ENCODE measurements around the gene PUM2.
A peak's percentile ranks its signal among the peaks of the same experiment; 100 is the strongest.

PUM2 gene

DNA sequence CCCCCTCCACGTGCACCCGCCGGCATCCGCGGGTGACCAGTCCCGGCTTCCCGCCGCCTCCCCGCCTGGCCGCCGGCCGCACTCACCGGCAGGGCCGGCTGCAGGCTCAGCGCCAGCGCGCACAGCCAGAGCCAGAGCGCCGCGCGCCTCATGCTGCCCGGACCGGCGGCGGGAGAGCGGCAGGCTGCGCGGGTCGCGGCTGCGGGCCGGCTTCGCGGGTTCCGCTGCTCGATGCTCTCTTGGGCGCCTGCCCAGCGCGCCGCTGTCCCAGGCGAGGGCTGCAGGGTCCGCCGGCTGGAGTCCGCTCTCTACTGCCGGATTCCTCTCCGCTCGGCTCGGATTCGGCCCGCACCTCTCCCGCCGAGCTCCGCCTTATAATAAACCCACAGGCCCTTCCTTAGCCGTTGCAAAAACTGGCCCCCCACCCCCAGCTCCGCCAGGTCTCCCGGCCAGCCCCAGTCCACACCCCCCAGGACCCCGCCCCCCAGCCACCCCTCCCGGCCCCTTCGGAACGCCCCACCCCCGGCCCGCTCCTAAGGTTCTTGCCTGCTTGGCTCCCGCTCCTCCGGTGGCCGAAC lies 125.8 kb downstream of the PUM2 start, which contains the start of gene SDC1:
Gene SDC1 (minus strand): TSS at position 415 of the 578 bp plus-strand sequence. CDS start 263 bp downstream, at position 152.
- Histone ChIP-seq H3K9me3 (ENCODE audit: insufficient read depth, low read depth, low read length) (no peaks in the 10 kb centered on the region), H3K4me3 (ENCODE audit: low read length) (peak within 1 kb of the TSS; percentile 93), H3K27ac (ENCODE audit: low read length) (no peak within 1 kb of the TSS), H3K27me3 (ENCODE audit: insufficient read depth, low read length) (peaks cover 9% of the 10 kb centered on the region; the same call in 1 of the 2 replicates), H3K4me1 (ENCODE audit: insufficient read depth, low read length) (peaks cover 17% of the 10 kb centered on the region), H3K9ac (ENCODE audit: low read depth, low read length) (peak within 1 kb of the TSS; percentile 94), H3K36me3 (ENCODE audit: insufficient read depth, low read depth, low read length) (peaks cover 19% of the 10 kb centered on the region)

DNA sequence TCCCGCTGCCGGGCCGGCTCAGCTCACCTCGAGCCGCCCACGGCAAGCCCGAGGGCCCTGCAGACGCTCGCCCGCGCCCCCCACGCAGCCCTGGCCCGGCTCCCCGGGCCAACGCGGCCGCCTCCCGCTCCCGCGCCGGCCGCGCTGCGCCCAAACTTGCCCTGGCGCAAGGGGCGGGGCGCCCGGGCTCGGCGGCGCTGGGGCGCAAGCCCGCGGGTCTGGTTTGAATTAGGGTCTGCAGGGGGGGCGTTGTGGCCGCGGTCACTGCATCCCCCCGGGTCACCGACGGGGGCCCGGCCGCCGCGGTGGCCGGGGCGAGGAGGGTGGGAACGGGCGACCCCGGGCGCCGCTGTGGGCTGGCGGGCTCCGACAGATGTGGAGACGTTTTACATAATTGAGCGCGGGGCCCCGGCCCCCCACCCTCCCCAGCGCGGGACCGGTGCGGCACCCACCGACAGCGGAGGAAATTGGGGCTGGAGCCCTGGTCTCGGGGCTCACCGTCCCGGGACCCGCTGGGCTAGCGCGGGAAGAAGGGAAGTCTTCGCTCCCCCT lies 126.4 kb downstream of the PUM2 start:
- H3K4me1 ChIP-seq (ENCODE audit: insufficient read depth, low read length): peaks cover 17% of the 10 kb centered on the region
- peak overlapping the region; percentile 94 for H3K9ac ChIP-seq (ENCODE audit: low read depth, low read length)
- peak overlapping the region; percentile 93 for H3K4me3 ChIP-seq (ENCODE audit: low read length)
- no peaks in the 10 kb centered on the region for H3K9me3 ChIP-seq (ENCODE audit: insufficient read depth, low read depth, low read length)
- no peak overlapping the region for H3K27ac ChIP-seq (ENCODE audit: low read length)
- H3K36me3 ChIP-seq (ENCODE audit: insufficient read depth, low read depth, low read length): peaks cover 24% of the 10 kb centered on the region
- H3K27me3 ChIP-seq (ENCODE audit: insufficient read depth, low read length): peaks cover 9% of the 10 kb centered on the region; the same call in 1 of the 2 replicates

- Histone ChIP-seq H3K27me3 (ENCODE audit: insufficient read depth, low read length) (peaks cover 9% of the 10 kb centered on the region; the same call in 1 of the 2 replicates), H3K9me3 (ENCODE audit: insufficient read depth, low read depth, low read length) (no peaks in the 10 kb centered on the region), H3K9ac (ENCODE audit: low read depth, low read length) (peak overlapping the region; percentile 94), H3K4me1 (ENCODE audit: insufficient read depth, low read length) (peaks cover 17% of the 10 kb centered on the region), H3K27ac (ENCODE audit: low read length) (no peak overlapping the region), H3K4me3 (ENCODE audit: low read length) (peak overlapping the region; percentile 93), H3K36me3 (ENCODE audit: insufficient read depth, low read depth, low read length) (peaks cover 28% of the 10 kb centered on the region)
Observed at GRCh38 chr2:20223407-20224163, 127.1 kb downstream of the PUM2 start.

DNA sequence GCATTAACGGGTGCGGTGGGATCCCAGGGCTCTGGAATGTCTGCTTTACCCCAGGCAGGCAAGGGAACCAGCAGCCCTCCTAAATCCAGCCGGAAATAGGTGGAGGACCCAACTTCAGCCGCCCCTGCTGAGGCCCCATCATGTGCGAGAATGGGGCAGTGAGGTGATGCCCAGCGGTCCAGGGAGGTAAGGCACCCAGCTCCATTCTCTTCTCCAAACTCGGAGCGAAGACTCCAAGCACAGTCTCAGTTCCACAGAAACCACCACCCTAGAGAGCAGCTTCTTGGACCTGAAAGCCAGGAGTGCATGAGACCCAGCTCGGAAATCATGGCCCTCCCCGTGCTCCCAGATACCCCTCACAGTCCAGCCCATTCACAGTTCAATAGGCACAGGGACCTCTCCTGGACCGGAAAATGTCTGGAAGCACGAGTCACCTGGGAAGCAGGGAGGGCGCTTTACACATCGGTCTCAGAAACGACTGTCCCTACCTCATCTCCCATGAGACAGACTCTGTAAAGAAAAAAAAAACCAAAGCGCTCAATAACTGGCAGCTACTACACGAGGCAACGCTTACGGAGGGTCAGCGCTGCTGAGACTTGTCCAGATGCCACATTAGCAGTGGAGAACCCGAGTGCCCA lies 127.8 kb downstream of the PUM2 start:
- peaks cover 17% of the 10 kb centered on the region for H3K4me1 ChIP-seq (ENCODE audit: insufficient read depth, low read length)
- H3K4me3 ChIP-seq (ENCODE audit: low read length): peak overlapping the region; percentile 93
- H3K27ac ChIP-seq (ENCODE audit: low read length): no peak overlapping the region
- H3K9ac ChIP-seq (ENCODE audit: low read depth, low read length): peak overlapping the region; percentile 94; the same call in 1 of the 2 replicates
- no peaks in the 10 kb centered on the region for H3K9me3 ChIP-seq (ENCODE audit: insufficient read depth, low read depth, low read length)
- peaks cover 29% of the 10 kb centered on the region for H3K36me3 ChIP-seq (ENCODE audit: insufficient read depth, low read depth, low read length)
- H3K27me3 ChIP-seq (ENCODE audit: insufficient read depth, low read length): peaks cover 9% of the 10 kb centered on the region; the same call in 1 of the 2 replicates

- Histone ChIP-seq H3K9ac (ENCODE audit: low read depth, low read length) (peak overlapping the region; percentile 94; the same call in 1 of the 2 replicates), H3K9me3 (ENCODE audit: insufficient read depth, low read depth, low read length) (no peaks in the 10 kb centered on the region), H3K4me1 (ENCODE audit: insufficient read depth, low read length) (peaks cover 17% of the 10 kb centered on the region), H3K36me3 (ENCODE audit: insufficient read depth, low read depth, low read length) (peaks cover 30% of the 10 kb centered on the region), H3K4me3 (ENCODE audit: low read length) (peak overlapping the region; percentile 93; the same call in 1 of the 2 replicates), H3K27ac (ENCODE audit: low read length) (no peak overlapping the region), H3K27me3 (ENCODE audit: insufficient read depth, low read length) (peaks cover 9% of the 10 kb centered on the region; the same call in 1 of the 2 replicates)
Observed at GRCh38 chr2:20222014-20222768, 128.5 kb downstream of the PUM2 start.

DNA sequence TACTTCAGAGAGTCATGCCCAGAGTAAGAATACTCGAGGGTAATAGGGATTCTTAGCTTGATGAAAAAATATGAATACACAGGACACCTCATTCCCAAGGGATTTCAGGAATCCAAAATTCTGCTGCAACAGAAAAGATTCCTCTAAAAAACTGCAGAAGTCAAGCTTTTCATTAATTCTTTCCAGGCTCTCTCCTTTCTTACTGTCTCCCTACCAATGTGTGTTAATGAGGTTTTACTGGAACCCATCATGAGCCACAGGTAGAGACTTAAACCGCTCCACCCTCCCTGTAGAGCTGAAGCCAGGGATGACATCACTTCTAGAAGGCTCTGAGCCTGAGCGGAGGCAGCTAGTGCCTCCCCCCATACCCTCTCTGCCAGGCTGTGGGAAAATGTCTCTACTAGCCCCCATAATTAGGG lies 129.1 kb downstream of the PUM2 start:
- Histone ChIP-seq H3K9me3 (ENCODE audit: insufficient read depth, low read depth, low read length) (no peaks in the 10 kb centered on the region), H3K9ac (ENCODE audit: low read depth, low read length) (peak overlapping the region; percentile 39; the same call in 1 of the 2 replicates), H3K27me3 (ENCODE audit: insufficient read depth, low read length) (peaks cover 8% of the 10 kb centered on the region; the same call in 1 of the 2 replicates), H3K4me3 (ENCODE audit: low read length) (no peak overlapping the region), H3K27ac (ENCODE audit: low read length) (no peak overlapping the region), H3K4me1 (ENCODE audit: insufficient read depth, low read length) (peaks cover 17% of the 10 kb centered on the region), H3K36me3 (ENCODE audit: insufficient read depth, low read depth, low read length) (peaks cover 36% of the 10 kb centered on the region)

DNA sequence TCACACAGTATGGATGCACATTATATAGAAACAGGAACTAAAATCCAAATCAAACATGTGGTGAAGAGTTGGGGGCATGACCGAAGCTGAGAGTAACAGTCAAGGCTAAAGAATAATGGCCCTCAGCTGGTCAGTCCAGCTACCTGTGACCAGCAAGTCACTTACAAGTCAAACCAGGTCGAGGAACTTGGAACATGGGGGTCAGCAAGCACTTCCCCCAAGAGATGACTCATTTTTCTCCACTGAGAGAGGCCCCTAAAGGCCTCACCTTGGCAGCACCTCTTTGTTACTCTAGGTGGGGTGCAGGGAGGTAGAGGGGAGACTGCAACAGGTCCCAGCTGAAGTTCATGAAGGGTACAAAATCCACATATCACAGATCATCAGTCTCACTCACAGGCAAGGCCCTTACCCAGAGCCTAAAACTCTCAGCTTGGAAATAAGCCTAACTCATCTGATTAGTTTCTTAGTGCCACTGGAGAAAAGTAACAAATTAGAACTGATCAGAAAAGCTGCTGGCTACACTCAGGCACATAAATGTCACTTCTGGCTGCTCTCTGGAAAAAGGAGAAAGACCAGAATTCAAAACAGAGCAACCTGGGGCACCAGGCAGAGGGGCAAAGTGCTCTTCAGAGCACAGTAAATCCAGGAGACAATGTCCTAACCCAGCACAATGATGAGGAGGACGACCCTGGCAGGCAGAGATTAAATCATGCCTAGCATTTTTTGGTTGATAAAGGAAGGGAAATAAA lies 129.7 kb downstream of the PUM2 start:
- Histone ChIP-seq H3K27ac (ENCODE audit: low read length) (no peak overlapping the region), H3K4me1 (ENCODE audit: insufficient read depth, low read length) (peaks cover 17% of the 10 kb centered on the region), H3K9ac (ENCODE audit: low read depth, low read length) (peak overlapping the region; percentile 39; the same call in 1 of the 2 replicates), H3K4me3 (ENCODE audit: low read length) (no peak overlapping the region), H3K9me3 (ENCODE audit: insufficient read depth, low read depth, low read length) (no peaks in the 10 kb centered on the region), H3K36me3 (ENCODE audit: insufficient read depth, low read depth, low read length) (peaks cover 37% of the 10 kb centered on the region), H3K27me3 (ENCODE audit: insufficient read depth, low read length) (peaks cover 2% of the 10 kb centered on the region; the same call in 1 of the 2 replicates)

DNA sequence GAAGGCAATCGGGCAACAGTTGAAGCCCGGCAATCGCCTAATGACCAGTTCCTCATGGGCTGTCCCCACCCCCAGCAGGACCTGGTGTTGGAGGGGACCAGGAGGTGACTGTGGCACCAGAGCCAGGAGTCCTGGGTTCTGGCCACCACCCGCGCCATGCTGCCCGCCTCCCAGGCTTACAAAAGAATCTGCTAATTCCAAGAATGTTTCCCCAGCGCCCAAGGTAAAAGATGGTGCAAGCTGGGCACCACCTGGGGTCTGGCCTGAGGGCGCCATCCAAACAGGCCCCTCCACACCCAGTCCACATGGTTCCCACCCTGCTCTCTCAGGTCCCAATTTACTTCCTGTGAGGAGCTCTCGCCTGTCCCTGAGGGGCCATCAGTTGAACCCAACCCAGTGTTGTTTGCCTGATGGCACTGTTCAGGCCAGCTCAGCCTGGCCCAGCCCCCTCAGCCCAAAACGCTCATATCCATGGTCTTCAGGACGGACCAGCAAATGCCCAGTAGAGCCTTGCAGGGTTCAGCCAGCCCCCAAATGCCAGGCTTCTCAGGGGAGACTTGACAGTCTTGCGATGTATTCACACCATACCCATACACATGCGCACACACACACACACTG lies 130.8 kb downstream of the PUM2 start:
- no peak overlapping the region for H3K4me3 ChIP-seq (ENCODE audit: low read length)
- no peak overlapping the region for H3K9ac ChIP-seq (ENCODE audit: low read depth, low read length)
- no peaks in the 10 kb centered on the region for H3K27me3 ChIP-seq (ENCODE audit: insufficient read depth, low read length)
- no peaks in the 10 kb centered on the region for H3K9me3 ChIP-seq (ENCODE audit: insufficient read depth, low read depth, low read length)
- H3K4me1 ChIP-seq (ENCODE audit: insufficient read depth, low read length): peaks cover 19% of the 10 kb centered on the region
- H3K27ac ChIP-seq (ENCODE audit: low read length): no peak overlapping the region
- H3K36me3 ChIP-seq (ENCODE audit: insufficient read depth, low read depth, low read length): peaks cover 43% of the 10 kb centered on the region

GRCh38 chr2:20218331-20219320 lies 132.0 kb downstream of the PUM2 start:
- peaks cover 43% of the 10 kb centered on the region for H3K36me3 ChIP-seq (ENCODE audit: insufficient read depth, low read depth, low read length)
- H3K9ac ChIP-seq (ENCODE audit: low read depth, low read length): no peak overlapping the region
- H3K27me3 ChIP-seq (ENCODE audit: insufficient read depth, low read length): no peaks in the 10 kb centered on the region
- peaks cover 28% of the 10 kb centered on the region for H3K4me1 ChIP-seq (ENCODE audit: insufficient read depth, low read length)
- H3K27ac ChIP-seq (ENCODE audit: low read length): no peak overlapping the region
- no peaks in the 10 kb centered on the region for H3K9me3 ChIP-seq (ENCODE audit: insufficient read depth, low read depth, low read length)
- H3K4me3 ChIP-seq (ENCODE audit: low read length): no peak overlapping the region
